HG03354 (cell line): Measurements from ENCODE around the gene KRT80.

Experiments
- ATAC-seq: cut with Tn5 transposase; IDR thresholded peaks from one replicate; pipeline ENCODE4 v1.9.1; 2021; ENCODE audit warnings: mild to moderate bottlenecking; ENCODE audit not compliant: unreplicated experiment, poor library complexity, severe bottlenecking

The KRT80 gene

GRCh38 chr12:52146822-52147366 lies 44.9 kb downstream of the KRT80 start:
- ATAC-seq: no peak

- ATAC-seq: no peak
Measured at GRCh38 chr12:52146089-52146821, 45.6 kb downstream of the KRT80 start.

- ATAC-seq: no peak
Measured at GRCh38 chr12:52145228-52146088, 46.4 kb downstream of the KRT80 start.

- no peak for ATAC-seq
Measured at GRCh38 chr12:52144512-52145227, 47.1 kb downstream of the KRT80 start.

- ATAC-seq: no peak
Measured at GRCh38 chr12:52142431-52142830, 49.4 kb downstream of the KRT80 start.

GRCh38 chr12:52141875-52142274 lies 49.9 kb downstream of the KRT80 start:
- ATAC-seq: no peak

GRCh38 chr12:52141306-52141705 lies 50.5 kb downstream of the KRT80 start:
- no peak for ATAC-seq

- no peak for ATAC-seq
Measured at GRCh38 chr12:52139579-52140062, 52.2 kb downstream of the KRT80 start.

GRCh38 chr12:52139147-52139546 lies 52.7 kb downstream of the KRT80 start:
- ATAC-seq: no peak

GRCh38 chr12:52137746-52138145 lies 54.1 kb downstream of the KRT80 start:
- no peak for ATAC-seq

- no peak for ATAC-seq
Measured at GRCh38 chr12:52132754-52133161, 59.1 kb downstream of the KRT80 start.

GRCh38 chr12:52130711-52131110 lies 61.1 kb downstream of the KRT80 start:
- ATAC-seq: no peak

- ATAC-seq: no peak
Measured at GRCh38 chr12:52127683-52128450, 63.9 kb downstream of the KRT80 start.

GRCh38 chr12:52126605-52127578 lies 64.9 kb downstream of the KRT80 start:
- no peak for ATAC-seq

- no peak for ATAC-seq
Measured at GRCh38 chr12:52126050-52126604, 65.7 kb downstream of the KRT80 start.

- ATAC-seq: no peak
Measured at GRCh38 chr12:52125476-52125900, 66.3 kb downstream of the KRT80 start.

- ATAC-seq: no peak
Measured at GRCh38 chr12:52123487-52124186, 68.2 kb downstream of the KRT80 start.
